NCI-H82 treated with DMSO at 0.1 percent for 48 hours (cell line): ENCODE data around the gene DEPDC1.
"Not testable (repeated sequence)": the region's sequence is repeated elsewhere in the genome, so short reads cannot be mapped to it uniquely, and the experiment has no call there.

ENCODE experiments used
- DNase-seq: peaks from one replicate; lab custom pipeline; 2025; ENCODE audit not compliant: unreplicated experiment; lab: John Stamatoyannopoulos, UW

DEPDC1 gene

DNA sequence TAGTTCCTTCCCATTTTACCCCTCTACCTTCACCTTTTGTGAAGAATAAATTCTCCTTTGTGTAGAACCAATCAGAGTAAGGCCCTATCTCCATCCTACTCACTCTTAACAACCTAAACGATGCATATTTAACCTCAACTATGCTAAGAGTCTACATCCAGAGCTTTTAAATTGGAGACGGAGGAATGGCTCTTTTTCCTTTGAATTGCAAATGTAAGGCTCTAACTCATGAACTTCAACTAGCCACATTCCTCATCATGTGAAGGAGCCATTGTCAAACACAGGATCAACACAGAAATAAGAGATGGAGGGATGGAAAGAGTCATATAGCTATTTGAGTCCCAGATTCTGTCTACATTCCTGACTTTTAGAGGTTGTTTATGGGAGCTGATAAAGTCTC is 18.2 kb downstream of the DEPDC1 start:
- DNase-seq: no peak

DNA sequence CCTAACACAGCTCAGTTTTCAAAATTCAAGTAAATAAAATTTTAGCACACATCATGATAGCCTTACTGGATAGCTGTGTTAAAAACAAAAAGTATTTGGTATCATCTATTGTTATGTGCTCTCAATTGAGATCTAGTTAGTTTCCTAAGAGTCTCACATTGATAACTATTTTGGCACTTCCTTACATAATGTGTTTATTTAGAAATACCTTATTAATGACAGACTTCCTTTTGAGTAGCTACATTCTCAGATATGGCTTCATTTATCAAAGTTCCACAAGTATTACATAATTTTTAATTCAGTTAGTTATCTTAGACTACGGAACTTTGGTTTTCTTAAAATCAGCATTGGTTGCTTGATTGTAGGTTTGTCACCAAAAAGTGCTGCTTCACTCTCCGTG is 20.3 kb downstream of the DEPDC1 start:
- DNase-seq: not testable (repeated sequence)

DNA sequence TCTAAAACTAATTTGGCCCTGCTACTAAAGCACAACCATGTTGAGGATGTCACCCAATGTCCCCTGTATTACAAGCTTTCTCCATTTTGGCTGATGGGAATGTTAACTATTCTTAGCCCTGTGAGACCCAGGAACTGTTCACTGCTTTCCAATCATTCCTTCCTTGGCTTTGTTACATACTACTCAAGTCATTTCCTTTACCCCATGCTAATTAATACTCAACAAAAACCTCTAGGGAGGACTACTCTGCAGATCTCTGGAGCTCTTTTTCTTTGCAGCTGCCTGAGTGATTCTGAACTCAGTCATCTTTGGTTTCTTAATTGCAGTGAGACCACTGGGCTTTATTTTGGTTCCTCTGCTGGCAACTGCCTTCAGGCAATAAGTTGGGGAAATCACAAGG is 23.8 kb downstream of the DEPDC1 start:
- DNase-seq: no peak

DNA sequence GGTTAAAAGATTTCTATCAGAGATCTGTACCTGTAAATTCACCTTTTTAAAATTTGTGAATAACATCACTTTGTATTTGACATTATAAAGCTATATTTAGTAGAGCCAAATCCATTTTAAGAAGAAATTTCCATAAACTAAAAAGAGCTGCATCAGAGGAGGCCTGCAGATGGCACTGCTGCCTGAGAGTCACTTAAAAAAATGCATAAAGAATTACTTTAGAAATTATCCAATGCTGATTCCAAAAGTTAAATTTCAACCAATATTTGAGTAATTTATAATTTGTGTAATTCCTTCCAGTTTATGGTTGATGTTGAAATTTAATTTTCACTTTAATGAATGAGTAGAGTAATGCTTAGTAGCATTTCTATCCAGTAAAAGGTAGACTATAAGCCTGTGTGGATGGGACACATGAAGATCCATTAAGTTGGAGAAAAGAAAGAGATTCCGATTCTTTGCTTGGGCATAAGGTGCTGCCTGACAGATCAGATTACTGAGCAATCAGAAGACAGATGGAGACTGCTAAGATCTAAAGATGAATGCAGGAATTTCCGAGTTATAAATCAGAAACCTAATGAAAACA is 26.4 kb downstream of the DEPDC1 start:
- no peak for DNase-seq

DNA sequence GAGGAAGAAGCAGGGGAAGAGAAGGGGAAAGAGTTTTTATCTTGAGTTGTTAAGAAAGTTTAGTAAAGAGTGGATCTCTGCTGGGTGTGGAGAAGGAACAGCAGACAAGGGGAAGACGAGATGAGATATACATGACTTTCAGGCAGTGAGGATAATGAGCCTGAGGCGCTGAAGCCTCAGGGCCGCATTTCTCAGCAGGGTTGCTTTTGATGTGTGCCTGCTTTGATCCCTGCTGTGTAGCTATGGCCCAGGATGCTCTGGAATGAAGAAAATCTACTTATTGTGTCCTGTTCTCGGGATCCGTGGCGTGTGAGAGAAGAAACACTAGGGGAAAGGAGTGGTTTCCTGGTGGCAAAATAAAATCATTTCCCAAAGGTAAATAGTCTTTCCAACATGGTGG is 32.0 kb downstream of the DEPDC1 start:
- no peak for DNase-seq

DNA sequence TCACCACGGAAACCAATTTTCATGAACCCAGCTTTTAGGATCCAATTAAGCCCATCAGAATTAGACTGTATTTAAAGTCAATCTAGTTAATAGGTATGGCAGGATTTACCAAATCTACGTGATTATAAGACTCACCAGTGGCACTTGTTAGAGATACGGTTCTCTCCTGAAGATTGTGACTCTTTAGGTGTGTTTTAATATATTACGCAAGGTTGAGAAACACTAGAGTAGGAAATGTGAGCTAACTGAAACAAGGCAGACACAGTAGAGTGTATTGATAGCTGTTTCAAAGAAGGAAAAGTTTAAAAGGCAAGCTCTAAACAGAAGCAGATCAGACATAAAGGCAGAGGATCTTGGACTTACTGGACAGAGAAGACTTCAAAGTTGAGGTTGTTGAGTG is 35.9 kb downstream of the DEPDC1 start:
- DNase-seq: peak; percentile 89

DNA sequence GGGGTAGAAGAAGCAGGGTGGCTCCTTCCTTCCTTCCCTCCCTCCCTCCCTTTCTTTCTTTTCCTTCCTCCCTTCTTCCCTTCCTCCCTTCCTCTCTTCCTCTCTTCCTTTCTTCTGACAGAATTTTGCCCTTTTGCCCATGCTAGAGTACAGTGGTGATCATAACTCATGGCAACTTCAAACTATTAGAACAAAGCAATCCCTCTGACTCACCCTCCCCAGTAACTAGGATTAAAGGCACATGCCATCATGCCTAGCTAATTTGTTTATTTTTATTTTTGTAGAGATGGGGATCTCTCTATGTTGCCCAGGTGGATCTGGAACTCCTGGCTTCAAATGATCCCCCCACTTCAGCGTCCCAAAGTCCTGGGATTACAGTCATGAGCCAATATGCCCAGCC is 37.1 kb downstream of the DEPDC1 start:
- no peak for DNase-seq

DNA sequence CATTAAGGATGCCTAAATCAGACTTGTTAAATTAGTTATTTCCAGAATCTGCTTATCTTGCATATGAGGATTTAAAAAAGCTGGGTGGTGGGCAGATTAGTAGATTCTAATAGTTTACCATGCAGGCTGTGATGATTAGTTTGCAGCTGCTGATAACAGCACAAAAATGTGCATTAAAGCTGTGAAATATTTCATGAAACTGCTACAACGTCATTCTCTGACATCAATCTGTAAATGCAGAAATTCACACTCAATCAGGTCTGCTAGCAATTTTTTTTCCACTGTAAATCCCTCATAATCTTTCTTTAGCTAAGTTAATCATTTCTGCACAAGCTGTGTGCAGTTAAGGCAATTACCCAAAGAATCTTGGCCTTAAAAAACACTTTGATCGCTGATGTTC is 37.8 kb downstream of the DEPDC1 start:
- DNase-seq: peak; percentile 72

DNA sequence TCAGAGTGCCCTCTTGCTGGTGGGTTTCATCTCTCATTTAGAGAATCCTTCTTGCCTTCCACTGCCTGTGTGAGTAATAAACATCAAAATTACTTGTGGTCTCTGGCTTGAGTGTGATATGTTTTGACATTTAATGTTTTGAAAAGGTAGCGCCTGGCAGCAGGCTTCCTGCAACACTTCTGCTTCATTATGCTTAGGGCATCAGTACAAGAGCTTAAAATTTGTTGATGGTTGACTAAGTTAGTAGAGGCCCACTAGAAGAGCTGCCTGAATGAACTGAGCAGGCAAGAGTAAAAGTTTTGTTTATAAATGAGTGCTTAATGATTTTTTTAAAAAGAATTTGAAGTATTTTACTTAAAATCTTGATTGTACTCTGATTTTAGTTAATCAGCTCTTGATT is 40.7 kb downstream of the DEPDC1 start:
- DNase-seq: no peak

DNA sequence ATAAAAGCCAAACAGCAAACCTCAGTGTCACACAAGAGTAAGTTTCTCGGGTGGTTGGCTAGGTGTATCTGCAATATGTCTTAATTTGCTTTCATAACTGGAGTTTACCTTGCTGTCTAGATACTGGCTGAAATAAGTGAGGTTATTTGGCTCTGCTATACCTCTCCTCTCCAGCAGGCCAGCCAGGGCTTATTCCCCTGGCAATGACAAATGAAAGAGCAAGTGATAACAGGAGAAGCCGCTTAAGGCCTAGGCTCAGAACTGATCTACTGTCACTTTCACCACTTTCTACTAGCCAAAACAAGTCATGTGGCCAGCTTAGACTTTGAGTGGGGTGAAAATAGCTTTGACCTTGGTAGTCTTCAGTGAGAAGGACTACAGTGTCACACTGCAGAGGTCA is 42.3 kb downstream of the DEPDC1 start:
- DNase-seq: peak; percentile 46

DNA sequence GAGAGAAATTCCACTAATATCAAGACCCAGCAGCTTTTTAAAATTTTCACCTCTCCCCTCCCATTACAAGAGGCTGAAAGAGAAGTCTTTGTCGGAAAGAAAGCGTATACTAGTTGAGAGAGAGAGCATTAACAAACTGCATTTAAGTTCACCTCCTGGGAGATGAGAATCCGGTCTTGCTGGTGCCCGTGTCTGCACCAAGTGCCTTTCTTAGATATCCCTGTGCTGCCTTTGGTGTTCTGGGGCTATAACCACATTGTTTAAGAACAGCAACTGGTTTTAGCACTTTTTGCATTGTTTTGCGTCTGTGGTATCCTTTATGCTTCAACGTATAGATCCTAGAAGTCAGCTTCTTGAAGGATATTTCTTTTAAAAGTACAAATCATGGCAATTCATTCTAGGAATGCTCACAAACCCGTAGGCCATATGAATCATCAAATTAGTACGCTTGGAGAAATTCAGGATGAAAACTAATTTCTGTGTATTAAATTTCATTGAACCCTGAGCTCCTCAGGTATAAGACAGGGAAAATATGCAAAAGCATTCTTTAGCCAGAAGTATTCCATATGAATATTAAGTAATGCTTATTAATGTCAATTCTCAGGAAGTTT is 43.7 kb downstream of the DEPDC1 start:
- DNase-seq: no peak

DNA sequence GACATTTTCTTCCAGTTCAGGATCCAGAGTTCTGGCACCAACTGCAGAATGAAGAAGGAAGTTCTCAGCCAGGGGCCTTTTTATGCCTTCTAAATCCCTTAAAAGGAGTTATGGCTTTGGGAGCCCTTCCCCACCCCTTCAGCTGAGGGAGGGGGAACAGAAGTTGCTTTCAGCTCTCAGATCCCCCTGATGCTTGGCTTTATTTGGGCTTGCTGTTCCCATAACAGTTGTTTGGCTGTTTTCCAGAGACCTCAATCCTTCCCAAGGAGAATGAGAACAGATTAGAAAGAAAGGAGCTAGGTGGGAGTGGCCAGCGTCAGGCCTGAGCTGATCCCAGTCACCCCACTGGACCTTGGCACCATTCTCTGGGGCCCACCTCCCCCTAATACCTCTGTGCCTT is 47.0 kb downstream of the DEPDC1 start, which contains the start of gene RPE65:
TSS of gene RPE65 (minus strand) at position 54 of the 400 bp plus-strand sequence. CDS start at position 5, 49 bp downstream.
- peak; percentile 93 for DNase-seq

DNA sequence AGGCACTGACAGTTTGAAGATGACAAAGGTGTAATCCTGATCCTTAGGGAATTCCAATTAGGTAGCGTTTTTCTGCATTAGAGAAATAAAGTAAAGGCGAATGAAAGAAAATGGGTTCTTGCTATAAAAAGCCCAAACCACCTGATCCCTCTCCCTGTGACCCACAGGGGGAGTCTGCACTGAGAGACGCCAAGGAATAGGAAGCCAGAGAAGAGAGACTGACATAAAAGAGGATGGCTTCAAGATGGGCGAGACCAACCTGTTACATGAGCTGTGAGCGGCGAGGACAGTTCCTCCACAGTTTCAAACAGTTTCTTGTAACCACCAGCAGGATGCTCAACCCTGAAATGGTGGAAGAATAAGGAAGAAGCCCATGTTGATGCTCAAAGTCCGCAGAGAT is 48.5 kb downstream of the DEPDC1 start:
- DNase-seq: no peak

DNA sequence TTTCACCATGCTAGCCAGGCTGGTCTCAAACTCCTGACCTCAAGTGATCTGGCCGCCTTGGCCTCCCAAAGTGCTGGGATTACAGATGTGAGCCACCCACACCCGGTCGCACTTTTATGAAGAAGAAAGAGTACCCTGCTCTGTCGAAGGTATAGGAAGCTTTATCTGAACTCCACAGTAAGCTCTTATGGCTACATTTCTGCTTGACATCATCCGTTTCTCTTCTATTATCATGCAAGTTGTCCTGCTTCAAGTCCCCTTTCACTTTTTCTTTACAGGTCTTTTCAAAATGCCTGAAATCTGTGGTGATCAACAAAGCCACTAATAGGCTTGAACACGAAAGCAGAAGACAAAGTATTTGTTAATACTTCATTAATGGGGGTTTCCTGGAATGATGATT is 51.2 kb downstream of the DEPDC1 start:
- DNase-seq: no peak

DNA sequence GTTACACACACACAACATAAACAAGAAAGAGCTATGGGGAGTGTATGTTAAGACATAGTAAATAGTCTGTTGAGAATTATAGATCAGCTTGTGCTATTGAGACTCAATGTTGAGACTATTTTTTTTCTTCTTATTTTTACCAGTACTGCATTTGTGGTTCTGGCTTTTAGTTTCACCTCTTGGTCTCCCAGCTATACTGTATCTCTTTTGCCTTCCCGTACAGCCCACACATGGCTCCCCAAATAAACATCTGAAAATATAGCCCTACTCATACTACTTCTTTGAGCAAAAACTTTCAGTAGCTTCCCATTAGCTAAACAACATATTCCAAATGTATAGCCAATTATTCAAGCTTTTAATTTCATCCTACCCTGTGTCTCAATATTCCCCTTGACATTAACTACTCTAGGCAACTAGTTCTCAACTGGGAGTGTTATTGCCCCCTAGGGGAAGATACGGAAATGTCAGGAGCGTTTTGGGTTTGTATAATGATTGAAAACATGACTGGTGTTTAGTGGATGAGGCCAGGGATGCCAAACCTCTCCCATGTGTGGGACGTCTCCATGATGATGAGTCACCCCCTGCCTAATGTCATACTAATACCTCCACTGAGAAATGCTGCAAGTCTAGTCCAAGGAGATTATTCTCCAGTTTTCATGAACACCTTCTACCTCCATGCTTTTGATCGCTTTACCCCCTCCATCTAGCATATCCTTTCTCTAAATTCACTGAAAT is 53.9 kb downstream of the DEPDC1 start:
- peak; percentile 52 for DNase-seq

DNA sequence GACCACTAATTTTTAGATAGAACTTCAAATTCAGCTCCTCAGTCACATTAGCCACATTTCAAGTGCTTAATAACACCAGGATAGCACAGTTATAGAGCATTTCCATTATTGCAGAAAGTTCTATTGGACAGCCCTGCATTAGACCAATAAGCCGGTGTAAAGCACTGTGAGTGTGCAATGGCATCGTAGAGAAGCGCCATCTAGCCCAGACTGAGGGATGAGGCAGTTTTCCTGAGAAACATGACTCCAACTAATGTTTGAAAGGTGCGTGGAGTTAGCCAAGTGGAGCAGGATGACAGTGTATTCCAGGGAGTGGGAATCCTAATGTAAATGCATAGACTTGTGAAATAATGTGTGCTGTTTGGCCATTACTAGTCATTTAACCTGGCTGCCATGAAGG is 54.9 kb downstream of the DEPDC1 start:
- no peak for DNase-seq

DNA sequence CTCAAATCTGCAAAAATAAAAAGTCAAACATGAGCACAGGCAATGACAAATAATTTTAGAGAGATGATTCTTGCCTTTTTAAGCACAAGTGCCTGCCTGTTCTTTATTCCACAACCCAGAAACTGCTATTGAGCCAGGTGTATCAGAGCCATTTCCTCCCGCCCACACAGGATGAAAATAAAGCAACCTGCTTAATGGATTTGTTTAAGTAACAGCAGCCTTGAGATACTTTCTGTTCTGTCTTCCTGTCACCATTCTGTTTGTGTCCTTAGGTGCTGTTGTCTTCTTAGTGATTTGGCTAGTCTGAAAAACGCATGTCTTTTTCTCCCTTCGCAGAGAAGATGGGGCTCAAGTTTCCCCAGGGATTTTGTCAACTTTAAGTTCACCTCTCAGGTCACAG is 58.6 kb downstream of the DEPDC1 start:
- no peak for DNase-seq

DNA sequence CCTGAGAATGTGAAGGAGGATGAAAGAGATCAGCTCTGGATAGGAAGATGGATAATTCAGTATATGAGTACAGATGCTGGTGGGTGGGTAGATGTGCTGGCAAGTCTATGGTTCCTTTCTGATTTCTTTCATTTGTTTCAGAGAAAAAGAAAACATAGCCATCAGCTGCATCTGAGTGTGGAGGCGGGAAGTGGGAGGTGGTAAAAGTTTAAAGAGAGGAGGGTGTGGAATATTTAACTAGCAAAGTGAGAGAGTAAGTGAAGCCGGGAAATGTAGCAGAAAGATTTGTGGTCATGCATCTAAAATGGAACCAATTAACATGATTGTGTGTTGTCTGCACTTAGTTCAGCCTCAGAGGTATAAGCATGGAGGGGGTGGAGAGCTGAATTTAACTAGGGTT is 63.5 kb downstream of the DEPDC1 start:
- DNase-seq: no peak

DNA sequence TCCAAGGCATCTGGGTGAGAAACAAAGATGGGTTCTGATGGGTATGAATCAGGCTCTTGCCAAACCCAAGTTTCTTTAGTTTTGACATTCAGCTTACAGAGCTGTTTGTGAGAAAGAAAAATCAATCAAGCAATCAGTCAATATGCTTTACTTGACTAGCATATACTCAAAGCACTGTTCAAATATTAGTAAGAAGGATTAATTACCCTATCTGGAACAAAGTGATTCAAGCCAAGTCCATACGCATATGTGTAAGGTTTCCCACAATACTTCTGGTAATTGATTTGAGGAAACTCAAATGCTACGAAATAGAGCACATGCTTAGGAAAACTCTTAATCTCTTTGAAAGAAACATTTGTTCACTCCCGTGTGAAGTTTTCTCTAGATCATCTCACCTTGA is 65.8 kb downstream of the DEPDC1 start:
- DNase-seq: no peak

DNA sequence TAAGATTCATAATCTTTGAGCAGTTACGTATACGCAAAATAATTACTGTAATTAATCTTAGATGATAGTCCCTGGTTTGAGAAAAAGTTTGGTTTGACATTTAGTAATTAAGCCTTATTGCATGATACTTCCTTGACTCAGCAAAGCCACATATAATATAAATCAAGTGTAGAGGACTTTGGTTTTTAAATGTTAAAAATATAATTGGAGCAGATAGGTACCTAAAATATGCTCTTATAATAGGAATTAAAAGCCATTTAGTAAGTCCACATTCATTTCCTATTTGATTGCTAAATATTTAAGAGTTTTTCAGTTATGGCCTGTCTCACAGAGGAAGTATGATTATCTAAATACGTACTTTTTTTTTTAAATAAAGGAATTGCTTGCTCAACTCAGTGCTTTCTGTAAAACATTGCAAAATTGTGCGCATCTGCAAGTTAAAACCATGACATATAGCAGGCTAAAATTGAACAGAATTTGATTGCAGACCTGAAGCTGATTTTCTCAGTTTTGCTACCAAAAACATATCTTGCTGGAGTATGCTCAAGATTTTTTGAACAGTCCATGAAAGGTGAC is 67.6 kb downstream of the DEPDC1 start:
- DNase-seq: no peak

DNA sequence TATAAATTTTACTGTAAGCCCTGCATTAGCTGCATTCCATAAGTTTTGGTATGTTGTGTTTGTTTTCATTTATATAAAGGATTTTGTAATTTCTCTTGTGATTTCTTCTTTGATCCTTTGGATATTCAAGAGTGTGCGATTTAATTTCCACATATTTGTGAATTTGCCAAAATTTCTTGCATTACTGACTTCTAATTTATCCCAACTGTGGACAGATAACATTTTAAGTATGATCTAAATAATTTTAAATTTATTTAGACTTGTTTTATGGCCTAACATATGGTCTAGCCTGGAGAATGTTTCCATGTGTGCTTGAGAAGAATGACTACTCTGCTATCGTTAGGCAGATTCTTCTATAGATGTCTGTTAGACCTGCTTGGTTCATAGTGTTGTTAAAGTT is 70.3 kb downstream of the DEPDC1 start:
- DNase-seq: no peak
